Measurements from ENCODE around the gene PPARA.

DNA sequence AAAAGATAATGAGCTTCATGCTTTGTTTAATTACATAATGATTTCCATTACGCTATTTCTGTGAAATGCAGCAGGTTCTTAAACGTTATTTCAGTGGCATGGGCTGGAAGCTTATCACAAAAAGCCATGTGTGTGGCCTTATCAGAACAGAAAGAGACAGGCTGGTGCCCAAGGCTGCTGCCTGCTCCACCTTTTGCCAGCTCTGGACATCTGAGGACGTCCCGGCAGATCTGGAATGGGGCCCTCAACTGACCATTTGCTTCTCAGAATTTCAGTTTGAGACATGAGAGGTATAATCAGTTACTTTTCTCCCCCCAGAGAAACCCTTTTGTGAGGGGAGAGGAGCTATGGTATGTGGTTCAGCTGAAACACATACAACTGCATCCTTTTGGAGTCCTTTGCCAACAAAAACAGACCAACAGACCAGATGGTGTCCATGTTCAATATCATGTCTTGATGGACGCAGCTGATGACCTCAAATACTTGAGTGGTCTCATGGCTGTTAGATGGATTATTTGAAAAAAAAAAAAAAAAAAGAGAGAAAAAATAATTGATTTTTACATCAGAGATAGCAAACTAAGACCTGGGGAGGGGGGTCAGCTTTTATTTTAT lies 91.2 kb downstream of the PPARA start:
- TF ChIP-seq, protein P1, sequence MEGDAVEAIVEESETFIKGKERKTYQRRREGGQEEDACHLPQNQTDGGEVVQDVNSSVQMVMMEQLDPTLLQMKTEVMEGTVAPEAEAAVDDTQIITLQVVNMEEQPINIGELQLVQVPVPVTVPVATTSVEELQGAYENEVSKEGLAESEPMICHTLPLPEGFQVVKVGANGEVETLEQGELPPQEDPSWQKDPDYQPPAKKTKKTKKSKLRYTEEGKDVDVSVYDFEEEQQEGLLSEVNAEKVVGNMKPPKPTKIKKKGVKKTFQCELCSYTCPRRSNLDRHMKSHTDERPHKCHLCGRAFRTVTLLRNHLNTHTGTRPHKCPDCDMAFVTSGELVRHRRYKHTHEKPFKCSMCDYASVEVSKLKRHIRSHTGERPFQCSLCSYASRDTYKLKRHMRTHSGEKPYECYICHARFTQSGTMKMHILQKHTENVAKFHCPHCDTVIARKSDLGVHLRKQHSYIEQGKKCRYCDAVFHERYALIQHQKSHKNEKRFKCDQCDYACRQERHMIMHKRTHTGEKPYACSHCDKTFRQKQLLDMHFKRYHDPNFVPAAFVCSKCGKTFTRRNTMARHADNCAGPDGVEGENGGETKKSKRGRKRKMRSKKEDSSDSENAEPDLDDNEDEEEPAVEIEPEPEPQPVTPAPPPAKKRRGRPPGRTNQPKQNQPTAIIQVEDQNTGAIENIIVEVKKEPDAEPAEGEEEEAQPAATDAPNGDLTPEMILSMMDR (IDR thresholded peaks at IDR 0.05): no peak
- TF ChIP-seq ZFX (IDR thresholded peaks at IDR 0.05; ENCODE audit: borderline replicate concordance): no peak
